GM13976 (cell line): ENCODE results near the gene CMKLR1.

Source experiments
- DNase-seq: peaks from one replicate; pipeline ENCODE4 v3.0.0; 2012; ENCODE audit warnings: low spot score
- in situ Hi-C: fragments of 300-500 bp; cut with MboI; formaldehyde crosslinking; loops from one replicate; pipeline ENCODE4 v1.12.0; 2022; ENCODE audit warnings: low sequenced_read_pairs, mixed read lengths, inconsistent platforms; ENCODE audit not compliant: unreplicated experiment
- TF ChIP-seq, protein P1 (sequence below): IDR thresholded peaks from 2 replicates; pipeline ENCODE4 v1.5.1; 2012; ENCODE audit warnings: borderline replicate concordance, mild to moderate bottlenecking; ENCODE audit not compliant: insufficient read depth; ENCODE audit errors: extremely low read depth, missing control alignments, control extremely low read depth

The CMKLR1 gene

DNA sequence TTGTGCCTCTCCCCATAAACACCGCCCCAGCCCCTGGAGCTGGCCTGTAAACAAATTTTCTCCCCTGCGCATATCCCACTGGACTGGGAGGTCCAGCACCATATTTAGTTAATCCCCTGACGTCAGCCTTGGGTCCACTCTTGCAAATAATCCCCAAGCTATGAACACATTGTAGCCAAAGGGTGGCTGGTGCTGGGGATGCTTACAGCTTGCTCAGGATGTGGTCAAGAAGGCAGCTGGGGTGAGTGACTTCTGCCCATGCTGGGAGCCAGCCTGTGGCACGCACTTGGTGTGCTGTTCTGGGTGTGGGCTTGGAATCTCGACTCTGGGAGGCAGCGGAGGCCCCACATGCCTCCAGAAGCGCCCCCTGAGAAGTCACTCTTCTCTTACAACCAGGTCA, 32.1 kb downstream of the CMKLR1 start:
- TF ChIP-seq, protein P1, sequence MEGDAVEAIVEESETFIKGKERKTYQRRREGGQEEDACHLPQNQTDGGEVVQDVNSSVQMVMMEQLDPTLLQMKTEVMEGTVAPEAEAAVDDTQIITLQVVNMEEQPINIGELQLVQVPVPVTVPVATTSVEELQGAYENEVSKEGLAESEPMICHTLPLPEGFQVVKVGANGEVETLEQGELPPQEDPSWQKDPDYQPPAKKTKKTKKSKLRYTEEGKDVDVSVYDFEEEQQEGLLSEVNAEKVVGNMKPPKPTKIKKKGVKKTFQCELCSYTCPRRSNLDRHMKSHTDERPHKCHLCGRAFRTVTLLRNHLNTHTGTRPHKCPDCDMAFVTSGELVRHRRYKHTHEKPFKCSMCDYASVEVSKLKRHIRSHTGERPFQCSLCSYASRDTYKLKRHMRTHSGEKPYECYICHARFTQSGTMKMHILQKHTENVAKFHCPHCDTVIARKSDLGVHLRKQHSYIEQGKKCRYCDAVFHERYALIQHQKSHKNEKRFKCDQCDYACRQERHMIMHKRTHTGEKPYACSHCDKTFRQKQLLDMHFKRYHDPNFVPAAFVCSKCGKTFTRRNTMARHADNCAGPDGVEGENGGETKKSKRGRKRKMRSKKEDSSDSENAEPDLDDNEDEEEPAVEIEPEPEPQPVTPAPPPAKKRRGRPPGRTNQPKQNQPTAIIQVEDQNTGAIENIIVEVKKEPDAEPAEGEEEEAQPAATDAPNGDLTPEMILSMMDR: no peak
- no peak for DNase-seq
- in situ Hi-C loops: no loop called here

DNA sequence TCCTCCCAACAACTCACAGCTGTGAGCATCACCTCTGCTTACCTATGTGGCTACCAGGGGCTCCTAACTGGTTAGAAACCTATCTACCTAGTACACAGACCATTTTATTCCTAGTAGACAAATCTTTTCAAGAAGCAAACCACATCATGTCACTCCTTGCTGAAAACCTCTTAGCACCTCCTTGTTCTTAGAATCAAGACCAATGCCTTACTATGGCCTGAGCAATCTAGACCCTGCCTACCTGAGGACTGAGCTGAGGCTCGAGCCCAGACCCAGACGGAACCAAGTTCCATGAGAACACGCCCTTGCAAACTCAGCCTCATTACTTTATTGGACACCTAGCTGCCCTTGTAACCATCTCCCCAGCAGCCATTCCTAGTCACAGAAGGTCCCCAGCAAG, 32.6 kb downstream of the CMKLR1 start:
- TF ChIP-seq, protein P1: no peak
- in situ Hi-C loops: no loop called here
- no peak for DNase-seq

- TF ChIP-seq, protein P1: no peak
- in situ Hi-C loops: no loop called here
- DNase-seq: no peak
These were observed 33.1 kb downstream of the CMKLR1 start for GRCh38 chr12:108305991-108306501.

- in situ Hi-C loops: no loop called here
- no peak for DNase-seq
- TF ChIP-seq, protein P1: no peak
These were observed 33.6 kb downstream of the CMKLR1 start for GRCh38 chr12:108305520-108305919.

DNA sequence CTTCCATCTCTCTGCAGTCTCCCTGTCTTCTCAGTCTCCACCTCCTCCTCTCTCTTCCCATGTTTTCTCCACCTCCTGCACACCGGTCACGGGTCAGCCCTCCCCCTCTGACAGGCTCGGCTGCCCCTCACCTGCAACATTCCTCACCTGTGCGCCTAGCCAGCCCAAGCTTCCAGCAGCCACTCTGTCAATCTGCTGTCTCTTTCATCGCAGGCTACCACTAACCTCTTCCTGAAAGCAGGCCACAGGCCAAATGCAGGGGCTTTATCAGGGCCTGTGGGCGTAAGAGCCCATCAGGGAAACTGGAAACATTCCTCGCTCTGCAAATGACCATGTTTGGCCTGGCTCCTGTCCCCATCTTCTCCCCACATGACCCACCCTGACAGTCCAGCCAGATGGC, 34.5 kb downstream of the CMKLR1 start:
- in situ Hi-C loops: no loop called here
- TF ChIP-seq, protein P1: no peak
- DNase-seq: no peak

DNA sequence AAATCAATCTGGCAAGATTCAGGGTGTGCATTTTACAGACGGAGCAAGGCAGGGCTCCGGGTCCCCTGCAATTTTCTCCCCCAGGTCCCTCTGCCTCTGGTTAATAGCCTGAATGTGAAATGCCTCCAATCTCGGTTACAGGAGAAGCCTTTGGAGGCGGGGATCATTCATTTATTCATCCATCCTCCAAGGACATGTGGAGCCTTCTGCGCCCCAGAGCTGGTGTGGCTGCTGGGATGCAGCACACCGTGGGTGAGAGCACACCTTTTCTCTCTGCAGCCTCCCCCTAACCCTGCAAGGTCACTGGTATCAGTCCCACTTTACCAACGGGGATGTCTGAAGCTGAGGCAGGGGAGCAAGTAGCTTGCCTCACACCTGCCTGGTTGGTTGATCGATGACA, 35.4 kb downstream of the CMKLR1 start:
- in situ Hi-C loops: no loop called here
- no peak for DNase-seq
- TF ChIP-seq, protein P1: no peak

- no peak for DNase-seq
- TF ChIP-seq, protein P1: no peak
- in situ Hi-C loops: no loop called here
These were observed 36.5 kb downstream of the CMKLR1 start for GRCh38 chr12:108302403-108303311.
